GM21723 (cell line): Measurements from ENCODE around the gene ERCC2.
"Not testable (repeated sequence)": the region's sequence is repeated elsewhere in the genome, so short reads cannot be mapped to it uniquely, and the experiment has no call there.

Source experiments
- ATAC-seq: cut with Tn5 transposase; IDR thresholded peaks from one replicate; pipeline ENCODE4 v1.9.1; 2021; ENCODE audit warnings: mild to moderate bottlenecking, moderate library complexity; ENCODE audit not compliant: unreplicated experiment

ERCC2 gene

DNA sequence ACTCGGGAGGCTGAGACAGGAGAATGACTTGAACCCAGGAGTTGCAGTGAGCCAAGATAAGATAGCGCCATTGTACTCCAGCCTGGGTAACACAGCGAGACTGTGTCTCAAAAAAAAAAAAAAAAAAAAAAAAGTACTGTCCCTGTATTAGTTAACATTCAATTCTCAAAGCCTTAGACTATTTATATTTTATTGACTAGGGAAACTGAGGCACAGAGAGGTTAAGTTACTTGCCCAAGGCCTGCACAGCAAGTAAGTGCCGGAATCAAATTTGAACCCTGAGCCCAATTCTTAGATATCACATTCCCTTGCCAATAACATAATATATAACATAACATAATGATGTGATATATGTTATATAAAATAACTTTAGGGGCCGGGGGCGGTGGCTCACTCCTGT is 30.7 kb downstream of the ERCC2 start:
- ATAC-seq: no peak

DNA sequence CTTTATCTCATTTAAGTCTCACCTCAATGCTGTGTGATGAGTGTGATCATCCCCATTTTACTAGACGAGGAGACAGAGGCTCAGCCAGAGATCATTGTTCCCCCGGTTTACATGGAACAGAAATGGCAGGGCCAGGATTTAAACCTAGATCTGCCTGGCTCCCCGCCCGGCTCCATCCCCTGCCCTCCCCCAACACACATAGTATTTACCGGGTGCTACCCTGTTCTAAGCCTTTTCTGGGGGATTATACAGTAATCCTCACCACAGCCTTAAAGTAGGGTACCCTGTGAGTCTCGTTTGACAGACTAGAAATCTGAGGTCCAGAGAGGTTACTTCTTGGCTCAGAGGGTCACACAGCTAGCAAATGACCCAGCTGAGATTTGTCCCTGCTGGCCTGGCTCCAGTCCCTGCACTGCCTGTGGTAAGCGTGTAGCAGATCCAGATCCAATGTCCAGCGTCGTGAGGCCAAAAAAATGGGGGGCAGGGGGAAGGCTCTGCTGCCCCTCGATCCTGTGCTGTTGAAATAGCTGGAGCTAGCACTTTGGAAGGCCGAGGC is 33.6 kb downstream of the ERCC2 start:
- no peak for ATAC-seq

DNA sequence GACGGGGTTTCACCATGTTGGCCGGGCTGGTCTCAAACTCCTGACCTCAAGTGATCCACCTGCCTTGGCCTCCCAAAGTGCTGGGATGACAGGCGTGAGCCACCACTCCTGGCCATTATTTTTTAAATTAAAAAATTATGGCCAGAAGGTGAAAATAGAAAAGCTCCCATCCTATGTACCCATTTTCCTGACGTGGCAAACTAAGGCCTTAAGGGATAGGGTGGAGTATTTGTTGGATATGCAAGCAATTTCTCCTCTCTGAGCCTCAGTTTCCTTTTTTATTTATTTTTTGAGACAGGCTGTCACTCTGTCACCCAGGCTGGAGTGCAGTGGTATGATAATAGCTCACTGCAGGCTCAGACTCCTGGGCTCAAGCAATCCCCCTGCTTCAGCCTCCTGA is 35.5 kb downstream of the ERCC2 start:
- not testable (repeated sequence) for ATAC-seq

DNA sequence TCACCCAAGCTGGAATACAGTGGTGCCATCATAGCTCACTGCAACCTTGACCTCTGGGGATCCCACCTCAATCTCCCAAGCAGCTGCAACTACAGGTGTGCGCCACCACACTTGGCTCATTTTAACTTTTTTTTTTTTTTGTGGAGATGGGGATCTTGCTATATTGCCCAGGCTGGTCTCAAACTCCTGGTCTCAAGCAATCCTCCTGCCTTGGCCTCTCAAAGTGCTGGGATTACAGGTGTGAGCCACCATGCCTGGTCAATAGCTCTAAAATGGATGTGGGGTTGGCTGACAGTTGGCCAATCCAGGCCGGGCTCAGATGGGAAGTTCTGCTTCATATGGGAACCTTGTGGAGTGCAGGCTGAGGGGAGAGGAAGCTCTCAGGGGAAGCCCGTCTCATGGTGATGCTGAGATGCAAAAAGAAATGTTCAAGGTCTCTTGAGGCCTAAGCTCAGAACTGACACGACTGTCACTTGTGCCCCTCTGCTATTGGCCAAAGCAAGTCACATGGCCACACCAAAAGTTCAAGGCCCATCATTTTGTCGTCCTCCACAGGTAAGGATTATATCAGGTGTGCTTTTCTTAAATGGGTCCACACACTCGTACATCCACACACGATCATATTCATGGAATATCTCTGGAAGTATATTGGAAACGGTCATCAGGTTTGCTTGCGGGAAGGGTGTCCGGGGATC is 36.6 kb downstream of the ERCC2 start:
- no peak for ATAC-seq

DNA sequence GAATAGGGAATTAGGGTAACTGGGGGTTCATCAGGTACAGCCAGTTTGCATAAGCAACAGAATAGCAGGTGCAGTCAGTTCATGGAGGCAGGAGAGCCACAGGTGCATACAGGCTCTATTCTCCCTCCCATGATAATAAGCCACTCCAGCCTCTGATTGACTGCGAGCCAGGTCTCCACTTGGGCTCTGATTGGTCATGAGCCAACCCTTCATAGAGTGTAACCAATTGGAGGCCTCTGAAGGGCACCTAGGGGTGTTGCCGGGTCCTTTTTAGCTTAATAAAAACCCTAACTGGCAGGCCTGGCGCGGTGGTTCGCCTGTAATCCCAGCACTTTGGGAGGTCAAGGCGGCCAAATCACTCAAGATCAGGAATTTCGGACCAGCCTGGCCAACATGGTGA is 39.0 kb downstream of the ERCC2 start:
- no peak for ATAC-seq

DNA sequence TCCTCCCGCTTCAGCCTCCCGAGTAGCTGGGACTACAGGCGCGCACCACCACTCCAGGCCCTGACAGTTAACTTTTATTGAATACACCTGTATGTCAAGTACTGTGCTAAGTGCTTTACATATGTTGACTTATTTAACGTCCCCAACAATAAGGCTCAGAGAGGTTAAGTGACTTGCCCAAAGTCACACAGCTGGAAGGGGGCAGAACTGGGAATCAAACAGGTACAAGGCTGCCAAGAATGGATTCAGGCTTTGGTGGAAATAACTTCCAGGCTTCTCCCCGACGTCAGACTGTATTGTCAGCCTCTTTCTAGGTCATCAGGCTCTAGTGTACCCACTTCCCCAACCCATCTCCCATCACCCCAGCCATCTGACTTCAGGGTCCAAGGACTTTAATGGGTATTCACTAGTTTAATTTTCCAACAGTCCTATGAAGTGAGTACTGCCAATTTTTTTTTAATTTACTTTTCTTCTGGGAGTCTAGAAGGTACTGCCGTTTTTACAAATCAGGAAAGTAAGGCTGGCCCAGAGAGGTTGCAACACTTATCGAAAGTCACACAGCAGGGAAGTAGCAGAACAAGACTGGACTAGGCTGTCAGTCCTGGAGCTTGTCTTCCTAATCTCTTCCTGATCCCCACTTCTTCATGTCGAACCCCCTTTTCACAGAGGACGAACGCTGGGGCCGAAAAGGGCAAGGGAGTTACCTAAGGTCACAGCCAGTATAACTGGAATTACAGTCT is 42.8 kb downstream of the ERCC2 start:
- ATAC-seq: no peak

DNA sequence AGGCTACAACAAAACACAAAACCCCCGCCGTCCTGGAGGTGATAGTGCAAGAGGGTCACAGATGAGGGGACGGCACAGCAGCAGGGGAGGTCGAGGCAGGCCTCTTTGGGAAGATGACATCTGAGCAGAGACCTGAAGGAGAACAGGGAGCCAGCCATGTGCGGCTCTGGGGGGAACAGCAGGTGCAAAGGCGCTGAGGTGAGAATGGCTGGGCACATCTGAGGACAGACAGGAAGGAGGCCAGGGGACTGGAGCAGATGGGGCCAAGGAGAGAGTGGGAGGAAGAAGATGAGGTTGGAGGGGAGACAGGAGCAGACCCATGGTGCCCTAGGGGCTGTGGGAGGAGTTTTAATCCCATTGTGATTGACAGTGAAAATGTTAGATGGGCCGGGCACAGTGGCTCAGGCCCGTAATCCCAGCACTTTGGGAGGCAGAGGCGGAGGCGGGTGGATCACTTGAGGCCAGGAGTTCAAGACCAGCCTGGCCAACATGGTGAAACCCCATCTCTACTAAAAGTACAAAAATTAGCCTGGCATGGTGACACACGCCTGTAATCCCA is 45.9 kb downstream of the ERCC2 start:
- ATAC-seq: no peak

DNA sequence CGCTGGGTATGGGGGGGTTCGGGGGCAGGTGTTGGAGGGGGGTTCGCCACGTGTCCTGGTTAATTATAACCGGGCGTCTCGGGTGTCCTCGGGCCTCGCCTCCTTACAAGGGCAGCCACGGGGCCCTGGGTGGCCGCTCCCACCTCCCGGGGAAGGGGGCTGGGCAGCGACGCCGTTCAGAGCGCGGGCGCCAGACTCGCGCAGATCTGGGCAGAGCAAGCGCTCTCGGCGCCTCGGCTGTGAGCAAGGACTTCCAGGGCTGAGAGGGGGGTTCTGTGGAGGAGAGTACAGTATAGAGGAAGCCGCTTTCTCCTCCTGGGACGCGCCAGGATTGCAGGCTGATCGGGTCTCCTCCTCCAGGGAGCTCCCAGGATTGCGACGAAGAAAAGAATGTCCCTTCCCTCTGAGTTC is 46.7 kb downstream of the ERCC2 start:
- ATAC-seq: no peak

DNA sequence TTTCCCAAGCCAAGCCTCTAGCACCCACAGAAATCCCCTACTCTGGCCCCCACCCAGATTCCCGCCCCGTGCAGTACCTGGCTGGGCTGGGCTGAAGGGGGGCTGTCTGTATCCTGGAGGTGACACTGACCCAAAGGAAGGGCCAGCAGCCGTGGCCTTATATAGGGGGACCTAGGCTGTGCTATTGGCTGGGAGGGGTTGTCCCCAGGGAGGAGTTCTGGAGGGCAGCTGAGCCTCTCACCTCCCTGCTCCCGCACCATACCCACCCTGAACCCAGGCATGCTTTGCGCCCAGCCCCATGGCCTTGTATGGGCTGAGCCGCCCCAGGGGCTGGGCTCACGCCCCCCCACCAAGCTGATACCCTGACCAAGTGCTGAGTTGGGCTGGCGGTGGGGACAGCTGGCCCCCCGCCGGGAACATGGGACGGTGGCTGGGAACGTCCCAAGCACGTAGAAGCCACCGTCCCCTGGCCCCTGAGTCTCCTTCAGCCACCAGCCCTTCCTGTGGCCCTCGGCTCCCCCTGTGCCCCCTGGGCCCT is 47.6 kb downstream of the ERCC2 start, which contains the start of gene CKM:
CKM (minus strand) TSS at position 132 of the 538 bp plus-strand sequence. CDS start 3,162 bp downstream, outside the sequence.
- ATAC-seq: no peak

DNA sequence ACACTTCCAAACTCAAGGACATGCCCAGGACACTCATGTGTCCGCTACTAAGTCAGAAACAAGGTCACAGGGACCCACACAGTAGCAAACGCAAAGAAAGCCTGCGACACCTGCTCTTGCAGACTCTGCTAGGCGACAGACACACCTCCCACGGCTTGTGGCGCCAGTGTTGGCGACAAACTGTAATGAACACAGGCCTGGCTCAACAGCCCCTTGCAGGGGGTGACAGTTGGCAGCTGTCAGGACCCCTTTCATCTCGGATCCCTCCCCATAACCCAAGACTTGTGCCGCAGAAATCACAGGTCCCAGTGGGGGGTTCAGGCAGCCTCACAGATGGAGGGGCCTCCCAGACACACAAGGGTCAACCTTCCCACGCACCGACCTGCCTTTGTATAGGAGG is 48.1 kb downstream of the ERCC2 start:
- ATAC-seq: no peak

DNA sequence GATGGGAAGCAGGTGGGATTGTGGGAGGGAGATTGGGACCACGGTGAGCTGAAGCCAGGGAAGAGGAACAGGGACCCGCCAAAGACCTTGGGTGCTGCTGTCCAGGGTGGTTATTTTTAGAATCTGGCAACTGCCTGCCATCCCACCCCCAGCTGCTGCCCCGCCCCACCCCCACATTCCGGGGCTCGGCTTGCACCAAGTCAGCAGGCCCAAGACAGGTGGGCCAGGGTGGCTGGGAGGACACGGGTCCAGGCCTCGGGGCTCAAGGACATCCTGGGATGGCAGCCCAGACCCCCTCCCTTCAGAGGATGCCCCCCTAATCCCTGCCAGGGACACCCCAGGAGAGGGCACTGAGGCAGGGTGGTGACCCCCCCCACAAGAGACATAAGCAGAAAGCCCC is 48.5 kb downstream of the ERCC2 start:
- ATAC-seq: no peak

DNA sequence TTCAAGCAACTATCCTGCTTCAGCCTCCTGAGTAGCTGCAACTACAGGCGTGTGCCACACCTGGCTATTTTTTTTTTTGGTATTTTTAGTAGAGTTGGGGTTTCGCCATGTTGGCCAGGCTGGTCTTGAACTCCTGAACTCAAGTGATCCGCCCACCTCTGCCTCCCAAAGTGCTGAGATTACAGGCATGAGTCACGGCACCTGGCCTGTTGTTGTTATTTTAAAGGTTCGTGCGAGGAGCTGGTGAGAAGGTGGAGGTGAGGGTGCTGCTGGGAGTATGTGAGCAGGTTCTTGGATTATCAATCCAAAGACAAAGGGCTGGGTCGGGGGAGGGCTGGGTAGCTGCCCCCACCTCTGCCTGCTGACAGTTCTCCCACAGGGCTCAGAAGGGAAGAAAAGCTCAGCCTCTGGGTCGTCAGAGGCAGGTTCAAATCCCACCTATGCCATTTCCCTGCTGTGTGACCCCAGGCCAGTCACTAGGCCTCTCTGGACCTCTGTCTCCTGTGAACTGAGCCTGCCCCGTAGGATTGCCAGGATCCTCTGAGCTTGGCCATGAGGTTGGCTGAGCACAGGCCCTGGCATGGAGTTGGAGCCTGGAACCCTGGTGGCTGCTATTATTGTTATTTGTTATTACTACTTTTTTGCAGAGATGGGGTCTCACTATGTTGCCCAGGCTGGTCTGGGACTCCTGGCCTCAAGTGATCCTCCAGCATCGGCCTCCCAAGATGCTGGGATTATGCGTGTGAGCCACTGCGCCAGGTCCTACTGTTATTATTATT is 49.2 kb downstream of the ERCC2 start:
- ATAC-seq: no peak

DNA sequence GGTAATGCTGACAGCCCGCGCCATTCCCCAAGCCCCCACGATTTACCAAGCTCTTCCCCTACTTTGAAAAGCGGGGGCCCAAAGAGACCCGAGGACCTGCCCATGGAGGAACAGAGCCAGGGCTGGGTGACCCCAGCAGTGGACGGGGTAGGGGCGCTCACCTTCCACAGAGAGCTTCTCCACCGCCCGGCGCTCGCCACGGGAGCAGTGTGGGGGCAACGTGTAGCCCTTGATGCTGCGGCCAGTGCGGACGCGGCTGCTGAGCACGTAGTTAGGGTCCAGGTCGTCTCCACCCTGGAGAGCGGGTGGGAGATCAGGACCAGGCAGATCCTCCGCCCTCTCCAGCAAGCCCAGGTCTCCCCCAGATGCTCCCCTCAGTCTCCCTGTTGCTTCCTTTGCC is 55.1 kb downstream of the ERCC2 start:
- ATAC-seq: no peak

DNA sequence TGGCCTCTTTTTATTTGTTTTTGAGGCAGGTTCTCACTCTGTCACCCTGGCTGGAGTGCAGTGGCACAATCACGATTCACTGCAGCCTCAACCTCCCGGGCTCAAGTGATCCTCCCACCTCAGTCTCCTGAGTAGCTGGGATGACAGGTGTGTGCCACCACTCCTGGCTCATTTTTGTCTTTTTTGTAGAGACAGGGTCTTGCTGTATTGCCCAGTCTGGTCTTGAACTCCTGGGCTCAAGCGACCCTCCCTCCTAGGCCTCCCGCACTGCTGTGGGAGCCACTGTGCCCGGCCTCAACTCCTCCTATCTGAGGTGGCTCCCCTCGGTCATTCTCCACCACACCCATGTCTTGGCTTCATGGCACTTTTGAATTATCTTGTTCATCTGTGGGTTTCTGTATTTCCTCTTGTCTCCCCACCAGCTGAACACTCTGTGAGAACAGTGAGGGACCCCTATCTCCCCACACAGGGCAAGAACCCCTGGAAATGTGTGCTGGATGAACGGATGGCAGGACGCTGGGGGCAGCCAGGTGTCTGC is 55.6 kb downstream of the ERCC2 start:
- no peak for ATAC-seq

DNA sequence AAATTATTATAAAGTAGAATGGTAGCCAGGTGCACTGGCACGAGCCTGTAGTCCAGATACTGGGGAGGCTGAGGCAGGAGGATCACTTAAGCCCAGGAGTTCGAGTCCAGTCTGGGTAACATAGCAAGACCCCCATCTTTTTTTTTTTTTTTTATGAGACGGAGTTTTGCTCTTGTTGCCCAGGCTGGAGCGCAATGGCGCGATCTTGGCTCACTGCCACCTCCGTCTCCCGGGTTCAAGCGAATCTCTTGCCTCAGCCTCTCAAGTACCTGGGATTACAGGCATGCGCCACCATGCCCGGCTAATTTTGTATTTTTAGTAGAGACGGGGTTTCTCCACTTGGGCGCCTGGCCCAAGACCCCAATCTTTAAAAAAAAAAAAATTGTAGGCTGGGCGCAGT is 58.1 kb downstream of the ERCC2 start:
- ATAC-seq: not testable (repeated sequence)

DNA sequence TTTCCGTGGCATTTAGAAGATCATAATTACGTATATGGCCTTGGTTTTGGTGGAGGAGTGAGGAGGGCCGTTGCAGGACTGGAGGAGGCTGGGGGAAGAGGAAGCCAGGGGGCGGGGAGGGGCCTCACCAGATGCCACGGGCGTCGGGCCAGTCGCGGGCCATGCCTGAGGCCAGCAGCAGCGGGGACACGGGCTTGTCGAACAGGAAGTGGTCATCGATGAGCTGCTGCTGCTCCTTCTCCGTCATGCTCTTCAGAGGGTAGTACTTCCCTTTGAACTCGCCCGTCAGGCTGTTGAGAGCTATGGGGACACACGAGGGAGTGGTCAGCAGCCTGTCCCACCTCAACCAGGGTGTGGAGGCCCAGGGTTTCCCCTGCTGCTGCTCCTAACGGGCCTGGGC is 58.8 kb downstream of the ERCC2 start:
- no peak for ATAC-seq

DNA sequence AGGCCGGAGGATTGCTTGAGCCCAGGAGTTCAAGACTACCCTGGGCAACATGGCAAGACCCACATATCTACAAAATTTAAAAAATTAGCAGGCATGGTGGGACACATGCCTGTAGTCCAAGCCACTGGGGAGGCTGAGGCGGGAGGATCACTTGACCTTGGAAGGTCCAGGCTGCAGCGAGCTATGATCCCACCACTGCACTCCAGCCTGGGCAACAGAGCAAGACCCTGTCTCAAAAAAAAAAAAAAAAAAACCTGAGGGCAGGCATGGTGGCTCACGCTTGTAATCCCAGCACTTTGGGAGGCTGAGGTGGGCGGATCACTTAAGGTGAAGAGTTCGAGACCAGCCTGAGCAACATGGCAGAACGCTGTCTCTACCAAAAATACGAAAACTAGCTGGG is 61.1 kb downstream of the ERCC2 start:
- ATAC-seq: not testable (repeated sequence)

DNA sequence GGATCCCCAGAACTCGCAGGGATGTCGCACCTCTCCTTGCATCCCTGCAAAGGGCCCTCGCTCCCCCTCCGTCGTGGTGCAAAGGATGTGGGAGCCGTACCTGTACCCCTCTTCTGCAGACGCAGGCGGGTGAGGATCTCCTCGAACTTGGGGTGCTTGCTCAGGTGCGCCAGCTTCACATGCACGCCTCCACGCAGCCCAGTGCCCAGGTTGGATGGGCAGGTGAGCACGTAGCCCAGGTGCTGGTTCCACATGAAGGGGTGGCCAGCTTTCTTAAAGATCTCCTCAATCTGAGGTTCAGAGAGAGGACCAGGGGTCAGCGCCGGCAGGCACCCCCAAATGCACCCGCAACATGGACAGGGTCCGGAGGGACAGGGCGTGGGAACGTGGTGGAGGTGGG is 63.0 kb downstream of the ERCC2 start:
- ATAC-seq: no peak

DNA sequence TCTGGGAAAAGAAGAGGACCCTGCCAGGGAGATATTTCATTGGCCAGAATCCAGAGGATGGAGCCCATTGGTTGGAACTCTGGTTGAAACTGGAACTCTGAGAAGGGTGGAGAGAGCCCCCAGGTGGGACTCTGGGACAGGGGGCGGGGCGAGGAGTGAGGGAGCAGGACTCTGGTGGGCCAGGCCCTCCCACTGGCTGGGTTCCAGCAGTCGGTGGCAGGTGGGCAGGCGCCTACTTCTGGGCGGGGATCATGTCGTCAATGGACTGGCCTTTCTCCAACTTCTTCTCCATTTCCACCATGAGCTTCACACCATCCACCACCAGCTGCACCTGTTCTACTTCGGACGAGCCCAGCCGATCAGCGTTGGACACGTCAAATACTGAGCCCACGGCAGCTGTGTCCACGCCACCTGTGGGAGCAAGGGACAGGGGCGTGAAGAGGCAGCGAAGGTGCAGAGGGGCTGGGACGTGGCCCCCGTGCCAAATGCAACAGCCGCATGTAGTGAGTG is 63.8 kb downstream of the ERCC2 start:
- ATAC-seq: no peak

DNA sequence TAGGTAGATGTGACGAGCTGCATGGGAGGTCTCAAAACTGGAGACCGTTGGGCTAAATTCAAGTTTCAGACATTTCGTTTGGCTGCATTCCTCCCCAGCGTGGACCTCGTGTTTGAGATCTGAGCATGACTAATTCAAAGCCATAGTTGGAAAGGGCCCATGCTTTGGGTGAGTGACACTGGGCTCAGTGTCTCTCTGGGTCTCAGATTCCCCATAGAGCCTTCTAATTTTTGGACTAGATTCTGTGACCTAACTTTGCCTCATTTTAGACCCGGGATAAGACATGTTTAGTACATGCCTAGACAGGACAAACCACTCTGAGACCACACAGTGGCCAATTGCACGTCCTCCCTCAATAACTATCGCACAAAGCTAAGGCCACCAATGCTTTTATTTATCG is 64.3 kb downstream of the ERCC2 start:
- ATAC-seq: no peak
